ENCODE measurements around the gene ACOX3.

- TF ChIP-seq CTCF (IDR thresholded peaks at IDR 0.05 in 4 of 5, conservative IDR thresholded peaks at IDR 0.05 in 1 of 5) (no peak), POLR2A (IDR thresholded peaks at IDR 0.05) (no peak)
Measured at GRCh38 chr4:8443801-8444200, 3.3 kb upstream of the ACOX3 start.
